ENCODE measurements around the gene RBM8A. TPM values are rescaled to one million over a fixed set of nuclear protein-coding genes. Genes with fewer than 3 reads are reported as not detected.

RBM8A gene
- 178 TPM for polyA plus RNA-seq (2013, experiment 1 of 2)
- 188 TPM for polyA plus RNA-seq (2013, experiment 2 of 2)

DNA sequence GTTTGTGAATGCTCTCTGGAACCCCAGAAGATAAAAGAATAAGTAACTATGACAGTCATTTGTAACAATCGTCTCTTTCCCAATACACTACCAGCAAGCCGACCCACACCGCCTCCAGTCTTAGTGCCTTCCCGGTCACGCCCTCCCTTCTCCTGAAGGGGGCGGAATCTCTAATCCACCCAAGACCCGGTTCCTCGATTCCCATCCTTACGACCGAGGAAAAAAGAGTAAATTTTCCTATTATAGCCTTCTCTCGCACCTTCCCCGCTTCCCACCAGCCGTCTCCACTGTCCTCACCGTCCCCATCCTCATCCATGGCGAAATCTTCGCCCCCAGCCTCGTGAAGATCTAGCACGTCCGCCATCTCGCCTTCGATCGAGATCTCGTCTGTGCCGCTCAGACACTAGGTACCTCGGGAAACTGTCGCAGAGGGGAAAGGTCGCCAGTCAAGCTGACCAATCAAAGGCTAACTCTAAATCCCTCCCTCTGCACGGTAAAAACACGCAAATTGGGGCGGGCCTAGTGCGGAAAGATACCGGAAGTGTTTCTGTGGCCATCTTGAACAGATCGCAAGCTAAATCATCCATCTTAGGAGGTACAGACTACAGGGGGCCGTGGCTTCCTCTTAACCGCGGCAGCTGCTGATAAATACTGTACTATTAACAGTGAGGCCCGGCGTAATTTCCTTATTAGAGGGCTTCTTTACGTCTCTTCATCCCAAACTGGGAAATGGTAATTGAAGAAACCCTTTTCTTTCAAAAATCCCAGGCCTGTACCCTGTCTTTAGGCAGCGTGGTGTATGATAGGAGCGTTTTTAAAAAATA lies at the start of gene RBM8A:
Gene RBM8A, minus strand, starts transcription at position 422 of the 824 bp plus-strand sequence. Its CDS starts 58 bp downstream, at position 364.
- peak; percentile 94 for DNase-seq (ENCODE audit: low spot score)
- no CpG with 5 or more reads among the region's 41 CpGs for WGBS, 2 donors (ENCODE audit: extremely low coverage in 2 of 2, insufficient read length in 2 of 2, insufficient replicate concordance in 1 of 2)
- Histone ChIP-seq H2BK120ac (ENCODE audit: low read depth, low read length) (no peak within 1 kb of the TSS), H3K36me3 (replicated peaks in 1 of 2; ENCODE audit: control insufficient read depth in 2 of 2, insufficient read depth in 2 of 2, low read length in 2 of 2) (peaks cover 7 to 35% of the 10 kb centered on the region in 2 donors), H3K14ac (ENCODE audit: low read length) (no peak within 1 kb of the TSS), H3K4me3 (ENCODE audit: low read length in 2 of 2) (peak within 1 kb of the TSS; percentile 76 to 91), H3K4me1 (ENCODE audit: control insufficient read depth in 2 of 2, insufficient read depth in 1 of 2, low read depth in 1 of 2, low read length in 2 of 2) (peaks cover 1 to 5% of the 10 kb centered on the region in 2 donors), H2BK15ac (ENCODE audit: low read length) (no peak within 1 kb of the TSS), H3K9ac (ENCODE audit: low read depth, low read length, poor library complexity) (peak within 1 kb of the TSS; percentile 86), H2BK5ac (ENCODE audit: low read length) (no peak within 1 kb of the TSS), H3K4me2 (ENCODE audit: insufficient read depth, low read length, poor library complexity, severe bottlenecking) (peak within 1 kb of the TSS; percentile 67), H3K27ac (replicated peaks; ENCODE audit: low read length) (peak within 1 kb of the TSS; percentile 84), H3K23ac (ENCODE audit: low read depth, low read length, poor library complexity) (no peak within 1 kb of the TSS), H3K27me3 (ENCODE audit: control insufficient read depth in 3 of 3, insufficient read depth in 3 of 3, low read depth in 1 of 3, low read length in 3 of 3) (no peaks in the 10 kb centered on the region), H2AK5ac (ENCODE audit: low read depth, low read length) (peak within 1 kb of the TSS; percentile 68), H2BK12ac (ENCODE audit: low read length) (no peak within 1 kb of the TSS), H4K91ac (ENCODE audit: low read depth, low read length, poor library complexity) (no peak within 1 kb of the TSS), H3K18ac (ENCODE audit: low read length) (peak within 1 kb of the TSS; percentile 92), H3K9me3 (replicated peaks in 1 of 2; ENCODE audit: control insufficient read depth in 2 of 2, insufficient read depth in 1 of 2, low read depth in 1 of 2, low read length in 2 of 2) (no peaks in the 10 kb centered on the region), H3K4ac (ENCODE audit: low read length) (no peak within 1 kb of the TSS), H2AFZ (ENCODE audit: low read length) (peak within 1 kb of the TSS; percentile 72), H4K8ac (ENCODE audit: low read depth, low read length) (no peak within 1 kb of the TSS), H3K79me1 (ENCODE audit: low read depth, low read length) (peaks cover 5% of the 10 kb centered on the region)

- no peak overlapping the region for H3K23ac ChIP-seq (ENCODE audit: low read depth, low read length, poor library complexity)
- H2AFZ ChIP-seq (ENCODE audit: low read length) = no peak overlapping the region
- no peak overlapping the region for H4K91ac ChIP-seq (ENCODE audit: low read depth, low read length, poor library complexity)
- peaks cover 9 to 28% of the 10 kb centered on the region in 2 donors for H3K4me1 ChIP-seq (ENCODE audit: control insufficient read depth in 2 of 2, insufficient read depth in 1 of 2, low read depth in 1 of 2, low read length in 2 of 2)
- DNase-seq (ENCODE audit: low spot score) = no peak
- no peaks in the 10 kb centered on the region for H3K27me3 ChIP-seq (ENCODE audit: control insufficient read depth in 3 of 3, insufficient read depth in 3 of 3, low read depth in 1 of 3, low read length in 3 of 3)
- H4K8ac ChIP-seq (ENCODE audit: low read depth, low read length) = no peak overlapping the region
- no CpG with 5 or more reads among the region's 5 CpGs for WGBS, 2 donors (ENCODE audit: extremely low coverage in 2 of 2, insufficient read length in 2 of 2, insufficient replicate concordance in 1 of 2)
- no peak overlapping the region for H3K4me3 ChIP-seq (ENCODE audit: low read length in 2 of 2)
- no peaks in the 10 kb centered on the region for H3K9me3 ChIP-seq (replicated peaks in 1 of 2; ENCODE audit: control insufficient read depth in 2 of 2, insufficient read depth in 1 of 2, low read depth in 1 of 2, low read length in 2 of 2)
- H3K18ac ChIP-seq (ENCODE audit: low read length) = no peak overlapping the region
- no peak overlapping the region for H3K27ac ChIP-seq (replicated peaks; ENCODE audit: low read length)
- no peak overlapping the region for H3K4me2 ChIP-seq (ENCODE audit: insufficient read depth, low read length, poor library complexity, severe bottlenecking)
- no peak overlapping the region for H3K14ac ChIP-seq (ENCODE audit: low read length)
- H2AK5ac ChIP-seq (ENCODE audit: low read depth, low read length) = no peak overlapping the region
- H3K79me1 ChIP-seq (ENCODE audit: low read depth, low read length) = no peaks in the 10 kb centered on the region
- H2BK120ac ChIP-seq (ENCODE audit: low read depth, low read length) = no peak overlapping the region
- no peak overlapping the region for H2BK12ac ChIP-seq (ENCODE audit: low read length)
- H2BK5ac ChIP-seq (ENCODE audit: low read length) = no peak overlapping the region
- no peak overlapping the region for H3K4ac ChIP-seq (ENCODE audit: low read length)
- no peaks in the 10 kb centered on the region for H3K36me3 ChIP-seq (replicated peaks in 1 of 2; ENCODE audit: control insufficient read depth in 2 of 2, insufficient read depth in 2 of 2, low read length in 2 of 2)
- H3K9ac ChIP-seq (ENCODE audit: low read depth, low read length, poor library complexity) = no peak overlapping the region
- H2BK15ac ChIP-seq (ENCODE audit: low read length) = no peak overlapping the region
These were observed 49.7 kb upstream of the RBM8A start for GRCh38 chr1:145977016-145977415.

DNA sequence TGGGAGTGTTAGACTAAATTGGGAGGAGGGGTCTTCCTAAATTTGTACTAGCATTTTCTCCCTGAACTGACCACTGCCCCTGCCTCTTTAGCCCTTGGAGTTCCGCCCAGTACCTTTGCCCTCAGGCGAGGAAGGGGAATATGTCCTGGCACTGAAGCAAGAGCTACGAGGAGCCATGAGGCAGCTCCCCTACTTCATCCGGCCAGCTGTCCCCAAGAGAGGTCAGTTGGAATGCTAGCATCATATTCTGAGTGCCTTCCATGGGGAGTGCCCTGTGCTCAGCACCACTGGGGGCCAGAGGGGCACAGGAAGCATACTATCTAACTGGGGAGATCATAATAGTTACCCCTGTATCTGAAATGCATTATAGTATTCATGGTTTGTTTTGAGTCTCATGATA lies 47.9 kb upstream of the RBM8A start:
- Histone ChIP-seq H3K18ac (ENCODE audit: low read length) (no peak overlapping the region), H3K9me3 (replicated peaks in 1 of 2; ENCODE audit: control insufficient read depth in 2 of 2, insufficient read depth in 1 of 2, low read depth in 1 of 2, low read length in 2 of 2) (no peaks in the 10 kb centered on the region), H3K27ac (replicated peaks; ENCODE audit: low read length) (no peak overlapping the region), H3K4me3 (ENCODE audit: low read length in 2 of 2) (no peak overlapping the region), H3K27me3 (ENCODE audit: control insufficient read depth in 3 of 3, insufficient read depth in 3 of 3, low read depth in 1 of 3, low read length in 3 of 3) (no peaks in the 10 kb centered on the region), H2BK15ac (ENCODE audit: low read length) (no peak overlapping the region), H3K14ac (ENCODE audit: low read length) (no peak overlapping the region), H2BK120ac (ENCODE audit: low read depth, low read length) (no peak overlapping the region), H2AFZ (ENCODE audit: low read length) (no peak overlapping the region), H3K4me1 (ENCODE audit: control insufficient read depth in 2 of 2, insufficient read depth in 1 of 2, low read depth in 1 of 2, low read length in 2 of 2) (peaks cover 9 to 22% of the 10 kb centered on the region in 2 donors), H3K9ac (ENCODE audit: low read depth, low read length, poor library complexity) (no peak overlapping the region), H3K4me2 (ENCODE audit: insufficient read depth, low read length, poor library complexity, severe bottlenecking) (no peak overlapping the region), H3K36me3 (replicated peaks in 1 of 2; ENCODE audit: control insufficient read depth in 2 of 2, insufficient read depth in 2 of 2, low read length in 2 of 2) (no peaks in the 10 kb centered on the region), H3K79me1 (ENCODE audit: low read depth, low read length) (no peaks in the 10 kb centered on the region), H2AK5ac (ENCODE audit: low read depth, low read length) (no peak overlapping the region), H3K23ac (ENCODE audit: low read depth, low read length, poor library complexity) (no peak overlapping the region), H2BK5ac (ENCODE audit: low read length) (no peak overlapping the region), H2BK12ac (ENCODE audit: low read length) (no peak overlapping the region), H4K8ac (ENCODE audit: low read depth, low read length) (no peak overlapping the region), H4K91ac (ENCODE audit: low read depth, low read length, poor library complexity) (no peak overlapping the region), H3K4ac (ENCODE audit: low read length) (no peak overlapping the region)
- DNase-seq (ENCODE audit: low spot score) = no peak
- WGBS, 2 donors (ENCODE audit: extremely low coverage in 2 of 2, insufficient read length in 2 of 2, insufficient replicate concordance in 1 of 2) = no CpG with 5 or more reads among the region's 4 CpGs

DNA sequence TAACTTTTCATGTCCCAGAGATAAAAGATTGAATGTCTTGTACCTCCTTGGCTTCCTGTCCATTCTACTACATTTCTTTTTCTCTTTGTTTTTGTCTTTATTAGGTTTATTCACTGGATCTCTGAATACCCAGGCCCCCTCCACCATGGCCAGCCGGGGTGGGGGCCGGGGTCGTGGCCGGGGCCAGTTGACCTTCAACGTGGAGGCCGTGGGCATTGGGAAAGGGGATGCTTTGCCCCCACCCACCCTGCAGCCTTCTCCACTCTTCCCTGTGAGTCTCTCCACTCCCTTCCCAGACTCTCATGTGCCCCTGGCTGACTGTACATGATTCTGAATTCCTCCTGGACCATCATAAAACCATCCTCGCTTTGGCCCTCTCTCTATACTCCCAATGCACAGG lies 47.4 kb upstream of the RBM8A start:
- H2AFZ ChIP-seq (ENCODE audit: low read length) = no peak overlapping the region
- no CpG with 5 or more reads among the region's 7 CpGs for WGBS, 2 donors (ENCODE audit: extremely low coverage in 2 of 2, insufficient read length in 2 of 2, insufficient replicate concordance in 1 of 2)
- H2BK15ac ChIP-seq (ENCODE audit: low read length) = no peak overlapping the region

More for the DNA sequence above, 47.4 kb upstream of the RBM8A start:
- Histone ChIP-seq H3K9ac (ENCODE audit: low read depth, low read length, poor library complexity) (no peak overlapping the region), H3K79me1 (ENCODE audit: low read depth, low read length) (no peaks in the 10 kb centered on the region), H3K27me3 (ENCODE audit: control insufficient read depth in 3 of 3, insufficient read depth in 3 of 3, low read depth in 1 of 3, low read length in 3 of 3) (no peaks in the 10 kb centered on the region), H3K4me3 (ENCODE audit: low read length in 2 of 2) (no peak overlapping the region), H3K9me3 (replicated peaks in 1 of 2; ENCODE audit: control insufficient read depth in 2 of 2, insufficient read depth in 1 of 2, low read depth in 1 of 2, low read length in 2 of 2) (no peaks in the 10 kb centered on the region), H3K4ac (ENCODE audit: low read length) (no peak overlapping the region), H2BK5ac (ENCODE audit: low read length) (no peak overlapping the region), H4K8ac (ENCODE audit: low read depth, low read length) (no peak overlapping the region), H3K18ac (ENCODE audit: low read length) (no peak overlapping the region), H3K4me2 (ENCODE audit: insufficient read depth, low read length, poor library complexity, severe bottlenecking) (no peak overlapping the region), H4K91ac (ENCODE audit: low read depth, low read length, poor library complexity) (no peak overlapping the region), H3K23ac (ENCODE audit: low read depth, low read length, poor library complexity) (no peak overlapping the region), H3K27ac (replicated peaks; ENCODE audit: low read length) (no peak overlapping the region), H3K4me1 (ENCODE audit: control insufficient read depth in 2 of 2, insufficient read depth in 1 of 2, low read depth in 1 of 2, low read length in 2 of 2) (peaks cover 5 to 17% of the 10 kb centered on the region in 2 donors), H2BK120ac (ENCODE audit: low read depth, low read length) (no peak overlapping the region), H3K36me3 (replicated peaks in 1 of 2; ENCODE audit: control insufficient read depth in 2 of 2, insufficient read depth in 2 of 2, low read length in 2 of 2) (no peaks in the 10 kb centered on the region), H3K14ac (ENCODE audit: low read length) (no peak overlapping the region), H2BK12ac (ENCODE audit: low read length) (no peak overlapping the region), H2AK5ac (ENCODE audit: low read depth, low read length) (no peak overlapping the region)
- no peak for DNase-seq (ENCODE audit: low spot score)
